ENCODE results near the gene GP2. TPM values are rescaled to one million over a fixed set of nuclear protein-coding genes. Genes with fewer than 3 reads are reported as not detected.

The GP2 gene
- polyA plus RNA-seq, 1 donor (not counting 4 experiments of a cell fraction or from before 2014, with no cell fraction given), result not detected

GRCh38 chr16:20318006-20318405 is 9.3 kb downstream of the GP2 start:
- Histone ChIP-seq H3K27me3 (ENCODE audit: control insufficient read depth, extremely low read depth, insufficient read depth, low read length) (no peaks in the 10 kb centered on the region), H4K20me1 (ENCODE audit: control insufficient read depth, extremely low read depth, insufficient read depth, low read length) (no peaks in the 10 kb centered on the region), H3K9me1 (ENCODE audit: control insufficient read depth, extremely low read depth, insufficient read depth, low read length) (no peaks in the 10 kb centered on the region), H3K79me2 (ENCODE audit: control insufficient read depth, insufficient read depth, low read length) (no peaks in the 10 kb centered on the region), H3K4me1 (ENCODE audit: control insufficient read depth, extremely low read depth, insufficient read depth, low read length) (no peaks in the 10 kb centered on the region), H3K27ac (ENCODE audit: control insufficient read depth, insufficient read depth, low read length) (no peak overlapping the region), H2AFZ (ENCODE audit: control insufficient read depth, low read length) (no peak overlapping the region), H3K9ac (ENCODE audit: control insufficient read depth, extremely low read depth, insufficient read depth, low read length) (no peak overlapping the region), H3K4me2 (ENCODE audit: control insufficient read depth, extremely low read depth, insufficient read depth, low read depth, low read length) (no peak overlapping the region), H3K4me3 (ENCODE audit: control insufficient read depth in 2 of 3, extremely low read depth in 1 of 3, insufficient read depth in 2 of 3, low read depth in 1 of 3, low read length in 3 of 3) (no peak overlapping the region), H3K36me3 (ENCODE audit: control insufficient read depth in 2 of 2, extremely low read depth in 1 of 2, insufficient read depth in 2 of 2, low read length in 2 of 2) (no peaks in the 10 kb centered on the region), H3K9me3 (ENCODE audit: control insufficient read depth, low read depth, low read length) (no peaks in the 10 kb centered on the region)
- FAIRE-seq (no peak), DNase-seq (ENCODE audit: low read depth, low spot score) (no peak)
- dilution Hi-C loops (cut with MboI; ENCODE audit: extremely low pct_ligation_motif_present, low sequenced_read_pairs), result no loop called here
- TF ChIP-seq CTCF (optimal IDR thresholded peaks at IDR 0.05 in 1 of 3, IDR thresholded peaks at IDR 0.05 in 1 of 3, conservative IDR thresholded peaks at IDR 0.05 in 1 of 3; ENCODE audit: extremely low read depth in 1 of 3, insufficient read depth in 2 of 3, low read length in 3 of 3), result no peak
- no peak for TF ChIP-seq EZH2 (IDR thresholded peaks at IDR 0.05; ENCODE audit: low read length)

GRCh38 chr16:20317117-20317516 is 10.2 kb downstream of the GP2 start:
- H3K4me1 ChIP-seq (ENCODE audit: control insufficient read depth, extremely low read depth, insufficient read depth, low read length), result no peaks in the 10 kb centered on the region
- H4K20me1 ChIP-seq (ENCODE audit: control insufficient read depth, extremely low read depth, insufficient read depth, low read length), result no peaks in the 10 kb centered on the region
- FAIRE-seq, result no peak
- DNase-seq (ENCODE audit: low read depth, low spot score), result no peak
- no peaks in the 10 kb centered on the region for H3K9me1 ChIP-seq (ENCODE audit: control insufficient read depth, extremely low read depth, insufficient read depth, low read length)
- no peaks in the 10 kb centered on the region for H3K27me3 ChIP-seq (ENCODE audit: control insufficient read depth, extremely low read depth, insufficient read depth, low read length)
- H3K9me3 ChIP-seq (ENCODE audit: control insufficient read depth, low read depth, low read length), result no peaks in the 10 kb centered on the region
- TF ChIP-seq CTCF (optimal IDR thresholded peaks at IDR 0.05 in 1 of 3, IDR thresholded peaks at IDR 0.05 in 1 of 3, conservative IDR thresholded peaks at IDR 0.05 in 1 of 3; ENCODE audit: extremely low read depth in 1 of 3, insufficient read depth in 2 of 3, low read length in 3 of 3) (no peak), EZH2 (IDR thresholded peaks at IDR 0.05; ENCODE audit: low read length) (no peak)
- dilution Hi-C loops (cut with MboI; ENCODE audit: extremely low pct_ligation_motif_present, low sequenced_read_pairs), result no loop called here
- H3K79me2 ChIP-seq (ENCODE audit: control insufficient read depth, insufficient read depth, low read length), result no peaks in the 10 kb centered on the region
- no peak overlapping the region for H3K9ac ChIP-seq (ENCODE audit: control insufficient read depth, extremely low read depth, insufficient read depth, low read length)
- H3K27ac ChIP-seq (ENCODE audit: control insufficient read depth, insufficient read depth, low read length), result no peak overlapping the region
- no peaks in the 10 kb centered on the region for H3K36me3 ChIP-seq (ENCODE audit: control insufficient read depth in 2 of 2, extremely low read depth in 1 of 2, insufficient read depth in 2 of 2, low read length in 2 of 2)
- H3K4me3 ChIP-seq (ENCODE audit: control insufficient read depth in 2 of 3, extremely low read depth in 1 of 3, insufficient read depth in 2 of 3, low read depth in 1 of 3, low read length in 3 of 3), result no peak overlapping the region
- H3K4me2 ChIP-seq (ENCODE audit: control insufficient read depth, extremely low read depth, insufficient read depth, low read depth, low read length), result no peak overlapping the region
- H2AFZ ChIP-seq (ENCODE audit: control insufficient read depth, low read length), result no peak overlapping the region

Measured in keratinocyte (primary cell).